Stimulated activated CD4-positive, alpha-beta T cell treated with anti-CD3 and anti-CD28 coated beads, TNF-alpha, amount 100 ng/mL, for 24 hours (primary cell): ENCODE measurements around the gene ACOT7.
"Not testable (repeated sequence)": the region's sequence is repeated elsewhere in the genome, so short reads cannot be mapped to it uniquely, and the experiment has no call there.

ENCODE experiments used
- DNase-seq, 3 experiments: peaks; one replicate each; pipeline ENCODE4 v3.0.0-alpha.2; 2020; ENCODE audit warnings: low read depth in 3 of 3

ACOT7 gene

DNA sequence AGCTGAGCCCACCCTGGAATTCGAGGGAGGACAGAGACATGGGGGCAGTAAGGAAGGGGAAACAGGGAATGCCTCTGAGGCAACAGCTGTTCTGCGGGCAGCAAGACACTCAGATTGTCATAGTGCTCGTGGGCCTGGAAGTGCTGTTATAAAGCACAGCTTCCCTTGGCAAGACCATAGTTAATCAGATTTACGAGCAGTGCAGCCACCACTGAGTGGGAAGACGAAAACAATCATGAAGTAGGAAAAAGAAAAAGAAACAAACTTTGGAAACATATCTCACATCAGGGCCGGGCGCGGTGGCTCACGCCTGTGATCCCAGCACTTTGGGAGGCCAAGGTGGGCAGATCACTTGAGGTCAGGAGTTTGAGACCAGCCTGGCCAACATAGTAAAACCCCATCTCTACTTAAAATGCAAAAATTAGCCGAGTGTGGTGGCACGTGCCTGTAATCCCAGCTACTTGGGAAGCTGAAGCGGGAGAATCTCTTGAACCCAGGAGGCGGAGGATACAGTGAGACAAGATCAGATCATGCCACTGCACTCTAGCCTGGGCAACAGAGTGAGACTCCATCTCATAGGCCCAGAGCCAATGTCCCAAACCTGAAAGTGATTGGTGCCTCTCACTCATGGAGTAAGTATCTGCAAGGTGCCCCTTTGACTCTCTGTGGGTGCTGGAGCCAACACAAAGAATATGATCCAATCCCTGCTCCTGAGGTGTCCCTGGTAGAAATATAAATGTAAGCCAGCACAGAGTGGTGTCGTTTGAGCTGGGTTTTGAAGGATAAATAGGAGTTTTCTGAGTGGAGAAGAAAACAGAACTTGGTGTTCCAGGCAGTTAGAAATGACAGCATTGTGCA is 77.1 kb downstream of the ACOT7 start:
- DNase-seq: no peak

DNA sequence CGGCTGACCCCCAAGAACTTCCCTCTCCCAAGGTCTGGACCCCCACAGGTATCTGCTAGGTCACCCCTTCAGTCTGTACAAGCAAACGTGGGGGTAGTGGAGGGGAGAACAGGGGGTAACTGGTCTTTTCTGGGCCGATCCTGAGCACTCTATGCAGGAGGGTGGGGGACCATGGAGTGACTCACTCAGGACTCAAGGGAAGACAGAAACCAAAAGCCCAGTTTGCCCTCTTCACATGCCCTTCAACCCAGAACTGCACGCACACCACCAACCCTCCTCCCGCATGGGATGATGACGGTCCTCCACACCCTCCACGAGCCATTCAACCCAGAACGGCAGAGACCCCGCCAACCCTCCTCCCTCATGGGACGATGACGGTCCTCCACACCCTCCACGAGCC is 79.1 kb downstream of the ACOT7 start:
- DNase-seq: no peak

DNA sequence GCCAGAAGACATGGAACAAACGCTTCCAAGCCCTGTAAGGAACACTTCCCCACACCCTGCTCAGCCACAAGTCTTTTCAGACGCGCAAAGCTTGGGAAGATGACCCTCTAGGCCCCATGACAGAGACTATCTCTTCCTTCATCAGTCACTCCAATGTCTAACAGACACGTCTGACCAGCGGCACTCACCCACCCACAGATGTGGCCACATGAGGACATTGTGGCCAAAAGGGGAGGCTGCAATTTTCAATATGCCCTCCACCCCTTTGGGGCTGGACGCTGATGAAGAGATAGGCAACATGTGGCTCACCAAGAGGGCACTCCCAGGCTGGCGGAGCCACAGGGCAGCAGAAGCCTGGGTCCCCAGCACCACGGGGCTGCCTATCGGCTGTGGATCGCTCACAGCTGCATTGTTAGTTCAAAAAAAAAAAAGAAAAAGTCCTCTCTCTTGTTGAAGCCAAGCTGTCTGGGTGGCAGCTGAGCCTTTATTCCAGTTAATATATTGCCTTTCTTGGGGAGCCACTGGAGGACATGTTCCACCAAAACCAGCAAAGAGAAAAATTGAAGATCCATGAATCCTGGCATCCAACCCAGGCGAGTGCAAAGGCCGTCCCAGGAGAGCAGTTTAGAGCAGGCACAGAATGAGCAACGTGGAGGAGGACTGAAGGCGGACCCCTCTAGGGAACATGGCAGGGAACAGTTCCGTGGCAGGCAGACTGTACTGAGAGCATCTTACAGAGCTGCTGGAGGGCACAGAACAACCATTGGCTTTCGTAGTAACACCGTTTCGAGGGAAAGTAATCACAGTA is 80.0 kb downstream of the ACOT7 start:
- DNase-seq: no peak

DNA sequence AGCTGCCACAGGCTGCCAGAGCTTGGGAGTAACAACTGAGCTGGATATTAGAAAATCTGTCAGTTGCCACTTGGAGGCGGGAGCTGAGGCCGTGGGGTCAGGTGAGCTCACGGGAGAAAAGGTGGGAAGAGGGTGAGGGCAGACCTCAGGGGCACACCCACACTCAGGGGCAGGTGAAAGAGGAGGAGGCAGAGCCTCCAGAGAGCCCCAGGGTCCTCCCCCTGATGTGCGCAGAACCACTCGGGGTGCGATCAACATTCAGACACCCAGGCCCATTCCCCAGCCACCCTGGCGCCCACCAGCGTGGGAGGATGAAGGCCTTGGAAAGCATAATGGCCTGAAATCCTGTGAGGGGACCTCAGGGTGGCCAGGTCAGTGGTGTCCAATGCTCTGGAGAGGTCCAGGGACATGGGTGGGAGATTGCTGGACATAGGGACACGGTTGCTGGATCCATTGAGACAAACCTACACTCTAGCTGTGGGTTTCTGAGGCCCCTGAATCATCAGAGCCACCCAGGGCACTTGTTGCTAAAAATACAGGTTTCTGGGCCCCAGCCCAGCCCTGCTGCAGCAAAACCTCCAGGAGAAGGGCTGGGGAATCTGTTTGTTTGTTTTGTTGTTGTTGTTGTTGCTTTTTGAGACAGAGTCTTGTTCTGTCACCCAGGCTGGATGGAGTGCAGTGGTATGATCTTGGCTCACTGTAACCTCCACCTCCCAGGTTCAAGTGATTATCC is 83.3 kb downstream of the ACOT7 start:
- DNase-seq: no peak

DNA sequence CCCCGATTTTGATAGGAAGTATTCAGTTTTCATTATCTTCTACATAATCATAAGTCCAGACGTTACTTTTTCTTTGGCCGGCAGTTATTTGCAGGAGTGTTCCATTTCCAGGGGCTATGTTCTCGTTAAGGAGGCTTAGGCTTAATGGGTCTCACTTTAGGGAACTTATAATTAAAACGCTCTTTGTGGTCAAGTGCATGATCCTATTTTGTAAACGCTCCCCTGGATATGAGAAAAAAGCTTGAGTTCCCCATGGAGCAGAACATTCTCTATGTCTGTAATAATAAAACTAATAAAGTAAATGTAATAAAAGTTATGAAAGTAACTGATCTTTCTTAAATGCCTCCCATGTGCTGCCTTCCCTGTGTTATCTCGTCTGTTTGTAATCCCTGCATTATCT is 84.0 kb downstream of the ACOT7 start:
- DNase-seq: no peak

DNA sequence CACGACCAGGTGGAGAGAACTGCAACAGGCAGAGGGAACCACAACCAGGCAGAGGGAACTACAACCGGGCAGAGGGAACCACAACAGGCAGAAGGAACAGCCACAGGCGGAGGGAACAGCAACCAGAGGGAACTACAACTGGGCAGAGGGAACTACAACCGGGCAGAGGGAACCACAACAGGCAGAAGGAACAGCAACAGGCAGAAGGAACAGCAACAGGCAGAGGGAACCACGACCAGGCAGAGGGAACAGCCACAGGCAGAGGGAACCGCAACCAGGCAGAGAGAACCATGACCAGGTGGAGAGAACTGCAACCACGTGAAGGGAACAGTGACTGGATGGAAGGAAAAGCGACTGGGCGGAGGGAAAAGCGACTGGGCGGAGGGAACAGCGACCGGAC is 85.1 kb downstream of the ACOT7 start:
- no peak for DNase-seq

DNA sequence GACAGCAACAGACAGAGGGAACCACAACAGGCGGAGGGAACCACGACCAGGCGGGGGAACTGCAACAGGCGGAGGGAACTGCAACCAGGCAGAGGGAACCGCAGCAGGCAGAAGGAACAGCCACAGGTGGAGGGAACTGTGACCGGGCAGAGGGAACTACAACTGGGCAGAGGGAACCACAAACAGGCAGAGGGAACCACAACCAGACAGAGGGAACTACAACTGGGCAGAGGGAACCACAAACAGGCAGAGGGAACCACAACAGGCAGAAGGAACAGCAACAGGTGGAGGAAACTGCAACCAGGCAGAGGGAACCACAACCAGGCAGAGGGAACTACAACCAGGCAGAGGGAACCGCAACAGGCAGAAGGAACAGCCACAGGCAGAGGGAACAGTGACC is 85.9 kb downstream of the ACOT7 start:
- not testable (repeated sequence) for DNase-seq

DNA sequence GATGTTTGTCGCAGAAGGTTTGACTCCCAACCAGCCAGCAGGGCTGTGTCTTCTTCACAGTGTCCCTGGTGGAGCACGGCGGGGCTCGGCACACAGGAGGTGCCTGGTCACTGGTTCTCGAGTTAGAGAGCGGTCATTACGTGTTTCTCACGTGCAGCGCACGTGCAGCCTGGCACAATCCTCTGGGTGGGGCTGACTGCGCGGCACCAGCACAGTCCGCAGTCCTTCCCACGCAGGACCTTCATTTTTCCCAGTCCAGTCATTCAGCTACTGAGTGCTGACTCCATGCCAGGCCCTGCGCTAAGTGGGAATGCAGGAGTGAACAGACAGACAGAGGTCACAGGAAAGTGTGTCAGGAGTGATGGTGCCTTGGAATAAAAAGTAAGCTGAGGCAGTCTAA is 86.5 kb downstream of the ACOT7 start:
- DNase-seq: no peak

DNA sequence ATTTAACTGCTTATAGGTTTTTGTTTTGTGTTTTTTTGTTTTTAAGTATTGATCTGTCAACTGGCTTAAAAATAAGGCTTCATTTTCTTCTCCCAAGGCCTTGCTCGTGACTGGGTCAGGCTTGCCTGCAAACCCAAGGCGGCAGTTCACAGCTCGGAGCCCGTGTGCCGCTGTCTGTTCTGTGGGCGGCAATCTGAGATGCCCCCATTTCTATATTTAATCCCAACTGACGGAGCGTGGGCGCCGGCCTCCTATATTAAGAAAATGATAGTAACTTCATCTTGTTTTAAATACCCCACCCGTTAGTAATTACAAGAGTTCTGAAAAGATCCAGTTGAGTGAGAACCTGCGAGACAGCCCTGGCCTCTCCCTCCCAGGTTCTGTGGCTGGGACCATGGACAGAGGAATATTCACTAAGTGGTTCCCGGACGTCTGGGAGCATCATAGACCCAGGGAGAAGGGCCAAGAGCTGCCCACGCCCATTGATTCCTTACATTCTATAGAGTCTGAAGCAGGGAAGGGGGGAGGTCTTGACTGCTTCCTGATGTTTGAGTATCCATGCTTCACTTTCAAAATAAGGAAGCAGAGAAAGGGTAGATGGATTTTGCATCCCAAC is 90.1 kb downstream of the ACOT7 start:
- no peak for DNase-seq

DNA sequence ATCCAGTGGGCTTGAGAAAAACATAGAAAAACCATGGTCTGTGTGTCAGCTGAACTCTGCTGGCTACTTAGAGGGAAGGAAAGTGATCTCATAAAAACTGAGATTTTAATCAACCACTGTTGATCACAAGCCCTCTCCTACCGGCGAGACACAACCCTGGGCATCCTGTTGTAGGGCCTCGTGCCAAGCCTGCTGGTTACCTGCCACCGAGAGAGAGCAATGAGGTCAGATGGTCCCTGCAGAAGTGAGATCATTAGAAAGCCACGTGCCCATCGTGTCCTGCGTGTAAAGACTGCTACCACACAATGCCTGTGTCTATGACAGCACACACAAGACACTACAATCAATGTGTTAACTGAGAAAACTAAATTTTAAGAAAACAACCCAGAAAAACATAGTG is 91.0 kb downstream of the ACOT7 start:
- DNase-seq: no peak

DNA sequence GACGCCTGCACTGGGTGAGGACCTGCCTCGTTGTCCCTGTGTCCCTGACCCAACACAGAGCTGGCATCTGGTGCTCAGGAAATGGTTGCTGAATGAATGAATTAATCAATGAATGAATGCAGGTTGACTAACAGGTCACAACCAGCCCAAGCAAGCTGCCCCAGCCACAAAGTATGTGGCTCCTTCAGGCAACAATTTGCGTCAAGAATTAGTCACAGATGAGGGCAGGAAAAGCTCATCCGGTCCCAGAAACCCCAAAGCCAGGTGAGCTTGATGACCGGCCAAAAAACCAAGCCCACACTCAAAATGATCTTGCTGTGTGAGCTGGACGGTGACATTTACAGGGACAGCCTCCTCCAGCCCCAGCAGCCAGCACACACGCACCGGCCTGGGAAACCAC is 92.0 kb downstream of the ACOT7 start:
- no peak for DNase-seq

DNA sequence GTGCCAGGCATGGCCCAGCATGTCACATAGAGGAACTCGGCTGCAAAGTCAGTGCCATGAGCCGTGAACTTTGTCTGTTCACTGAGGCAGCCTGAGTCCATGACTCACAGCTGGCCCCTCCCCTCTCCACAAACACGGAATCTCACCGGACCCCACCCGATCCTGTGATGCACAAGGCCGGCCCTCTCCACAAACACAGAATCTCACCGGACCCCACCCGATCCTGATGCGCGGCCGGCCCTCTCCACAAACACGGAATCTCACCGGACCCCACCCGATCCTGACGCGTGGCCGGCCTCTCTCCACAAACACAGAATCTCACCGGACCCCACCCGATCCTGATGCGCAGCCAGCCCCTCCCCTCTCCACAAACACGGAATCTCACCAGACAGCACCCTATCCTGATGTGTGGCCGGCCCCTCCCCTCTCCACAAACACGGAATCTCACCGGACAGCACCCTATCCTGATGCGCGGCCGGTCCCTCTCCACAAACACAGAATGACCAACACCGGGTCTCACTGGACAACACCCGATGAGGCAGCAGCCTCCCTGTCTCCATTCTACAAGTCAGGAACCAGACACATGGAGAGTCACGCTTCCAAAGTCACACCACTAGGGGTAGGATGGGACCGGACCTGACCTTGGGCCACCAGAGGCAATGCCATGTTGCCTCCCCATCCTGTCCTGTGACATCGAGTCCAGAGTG is 93.1 kb downstream of the ACOT7 start:
- no peak for DNase-seq

DNA sequence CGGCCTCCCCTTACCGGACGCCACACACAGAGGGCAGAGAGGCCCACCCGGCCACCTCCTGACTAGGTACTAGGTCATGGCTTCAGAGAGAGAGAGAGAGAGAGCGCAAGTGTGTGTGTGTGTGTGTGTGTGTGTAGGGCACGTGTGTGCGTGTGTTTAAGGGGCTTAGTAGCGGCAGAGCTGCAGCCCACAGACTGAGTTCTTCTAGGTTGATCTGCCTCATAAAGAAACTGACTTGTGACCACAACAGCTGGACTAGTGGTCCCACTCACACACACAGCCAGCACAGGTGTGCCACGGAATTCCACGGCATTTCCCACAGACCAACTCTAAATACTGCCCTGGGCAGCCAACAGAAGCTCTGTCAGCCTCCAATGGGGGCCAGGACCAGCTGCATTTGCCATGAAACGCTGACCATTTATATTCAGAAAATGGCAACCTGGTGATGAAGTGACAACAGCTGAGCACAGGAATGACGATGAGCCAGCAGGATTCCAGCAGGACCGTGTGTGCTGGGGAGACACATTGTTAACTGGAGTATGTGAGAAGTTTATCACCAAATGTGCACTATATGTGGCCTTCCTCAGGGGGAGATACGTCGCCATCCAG is 93.9 kb downstream of the ACOT7 start:
- DNase-seq: no peak

DNA sequence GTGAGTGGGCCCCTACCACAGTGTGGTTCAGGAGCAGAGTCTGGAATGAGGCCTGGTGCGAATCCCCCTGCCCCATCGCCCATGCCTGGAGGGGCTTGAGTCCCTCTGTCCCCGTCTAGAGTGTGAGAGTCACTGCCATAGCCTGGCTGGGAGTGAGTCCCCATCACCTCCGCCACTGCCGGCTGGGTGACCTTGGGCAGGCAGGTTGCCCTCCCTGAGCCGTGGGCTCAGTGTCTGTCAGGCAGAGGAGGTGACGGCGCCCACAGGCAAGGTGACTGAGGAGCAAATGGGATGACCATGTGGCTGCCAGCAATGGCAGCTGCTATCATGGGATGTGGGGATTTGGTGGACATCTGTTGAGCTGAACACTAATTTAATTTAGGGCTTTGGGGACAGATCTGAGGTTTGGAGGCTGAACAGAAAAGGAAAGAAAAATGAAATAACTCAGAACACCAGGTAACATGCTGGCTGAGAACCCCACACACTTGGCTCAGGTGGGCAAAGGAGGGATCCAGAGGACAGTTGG is 94.6 kb downstream of the ACOT7 start:
- DNase-seq: no peak

DNA sequence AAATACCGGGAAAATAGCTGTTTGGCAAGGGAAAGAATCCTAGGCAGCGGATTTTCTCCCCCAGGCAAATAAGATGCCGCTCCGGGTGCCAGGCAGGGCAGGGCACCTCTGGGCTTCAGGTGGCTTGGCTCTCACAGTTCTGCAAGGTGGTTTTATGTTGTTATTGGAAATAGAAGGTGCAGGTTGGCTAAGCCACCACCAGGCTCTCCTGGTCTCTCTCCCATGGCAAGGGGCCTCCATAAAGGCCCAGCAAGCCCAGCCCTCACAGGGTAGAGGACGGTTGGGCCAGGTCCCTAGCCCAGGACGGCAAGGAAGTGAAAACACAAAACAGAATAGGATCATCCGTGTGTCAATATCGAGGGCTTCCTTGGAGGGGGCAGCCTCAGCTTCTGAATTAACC is 95.0 kb downstream of the ACOT7 start:
- DNase-seq: no peak

DNA sequence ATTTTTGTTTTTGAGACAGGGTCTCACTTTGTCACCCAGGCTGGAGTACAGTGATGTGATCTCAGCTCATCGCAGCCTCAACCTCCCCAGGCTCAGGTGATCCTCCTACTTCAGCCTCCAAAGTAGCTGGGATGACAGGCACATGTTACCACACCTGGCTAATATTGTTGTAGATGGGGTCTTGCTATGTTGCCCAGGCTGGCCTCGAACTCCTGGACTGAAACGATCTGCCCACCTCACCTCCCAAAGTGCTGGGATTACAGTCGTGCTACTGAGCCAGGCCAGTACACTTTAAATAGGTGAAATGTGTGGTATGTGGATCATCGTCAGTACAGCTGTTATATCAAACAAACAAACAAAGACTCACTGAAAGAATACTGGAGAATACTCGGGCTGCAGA is 97.7 kb downstream of the ACOT7 start:
- DNase-seq: no peak

DNA sequence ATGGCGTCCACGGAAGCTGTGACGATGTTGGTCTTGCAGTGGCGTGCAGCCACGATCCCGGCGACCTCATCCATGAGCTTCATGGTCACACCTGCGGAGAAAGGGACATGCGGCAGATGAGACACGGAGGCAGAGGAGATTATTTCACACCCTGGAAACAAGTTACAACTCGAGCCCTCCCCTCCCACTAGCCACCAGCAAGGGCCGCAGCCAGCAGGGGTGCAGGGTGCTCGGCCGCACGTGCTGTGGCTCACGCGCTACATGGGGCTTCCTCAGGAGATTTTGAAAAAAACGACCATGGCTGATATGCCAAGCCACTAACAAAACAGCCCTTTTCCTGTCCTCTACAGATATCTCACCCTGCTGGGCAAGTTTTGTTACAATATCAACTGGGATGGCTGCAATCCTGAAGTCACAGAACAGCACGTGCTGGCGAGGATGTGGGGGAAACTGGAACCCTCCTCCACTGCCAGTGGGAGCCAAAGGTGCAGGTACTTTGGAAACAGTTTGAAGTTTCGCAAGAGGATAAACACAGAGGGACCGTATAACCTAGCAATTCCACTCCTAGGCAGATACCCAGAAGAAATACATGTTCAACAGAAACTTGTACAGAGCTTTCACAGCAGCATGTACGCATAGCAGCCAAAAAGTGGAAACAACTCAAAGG is 98.5 kb downstream of the ACOT7 start:
- DNase-seq: no peak

DNA sequence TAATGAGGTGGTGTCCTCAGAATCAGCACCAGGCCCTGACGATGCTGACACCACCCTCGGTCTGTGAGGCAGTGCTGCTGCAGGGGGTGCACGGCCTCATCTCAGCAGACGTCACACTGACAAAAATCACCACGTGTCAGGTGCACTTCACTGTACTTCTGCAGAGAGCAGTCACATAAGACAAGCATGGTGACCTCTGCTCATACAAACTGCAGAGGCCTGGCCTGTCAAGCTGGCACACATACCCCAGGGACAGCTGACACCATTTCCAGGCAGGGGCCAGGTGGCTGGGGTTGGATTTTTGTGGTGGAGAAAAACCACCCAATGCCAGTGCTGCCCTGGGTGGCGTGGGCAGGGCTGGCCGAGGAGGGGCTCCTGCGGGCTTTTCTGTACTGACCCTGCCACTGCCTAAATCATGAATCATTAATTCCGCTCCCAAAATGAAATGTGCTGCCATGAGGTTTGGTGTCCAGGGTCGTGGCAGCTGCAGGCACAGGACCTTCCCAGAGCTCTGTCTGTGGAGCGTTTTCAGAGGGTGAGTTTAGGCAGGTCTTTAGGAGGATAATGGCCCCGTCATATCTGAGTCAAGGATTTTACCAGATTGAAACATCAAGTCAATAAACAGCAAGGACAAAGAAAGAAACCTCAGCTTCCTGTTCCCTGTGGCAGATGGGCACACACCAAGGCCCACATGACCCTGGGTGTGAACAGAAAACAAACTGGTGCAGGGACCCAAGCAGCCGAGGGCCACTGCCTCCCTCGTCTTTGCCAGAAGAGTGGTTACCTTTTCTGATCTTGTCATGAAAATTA is 99.3 kb downstream of the ACOT7 start:
- DNase-seq: no peak

DNA sequence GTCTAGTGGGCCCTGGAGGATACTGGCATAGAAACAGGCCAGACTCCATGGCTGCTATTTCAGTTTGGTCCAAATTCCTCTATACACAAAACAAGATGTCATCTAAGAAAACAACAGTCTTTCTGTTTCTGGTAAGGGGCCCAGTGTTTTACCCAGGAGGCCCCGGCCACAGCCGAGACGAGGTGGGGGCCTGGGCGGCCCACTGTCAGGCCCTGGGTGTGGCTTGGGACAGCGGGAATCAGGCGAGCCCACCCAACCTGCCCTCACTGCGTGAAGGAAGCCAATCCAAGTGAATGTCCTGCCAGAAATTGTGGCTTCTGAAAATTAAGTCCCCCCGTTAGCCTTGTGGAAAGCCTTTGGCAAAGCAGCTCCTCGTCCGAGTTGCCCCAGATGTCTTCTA is 101.5 kb downstream of the ACOT7 start:
- DNase-seq: no peak
